Choroid plexus epithelial cell (primary cell): Measurements from ENCODE around the gene EGFR.

Experiments used
- DNase-seq: peaks from one replicate; pipeline ENCODE4 v3.0.0-alpha.2; 2010; ENCODE audit warnings: low read depth
- H3K4me3 ChIP-seq: 2 replicates; pipeline ENCODE4 v1.5.1; 2011; ENCODE audit warnings: low read depth, mild to moderate bottlenecking, control low read depth, low read length, moderate library complexity
- CTCF ChIP-seq: conservative IDR thresholded peaks from 2 replicates; pipeline ENCODE4 v1.5.1; 2011; ENCODE audit warnings: low read depth, mild to moderate bottlenecking, control low read depth, inconsistent platforms, low read length, moderate library complexity

Gene EGFR

GRCh38 chr7:55231736-55232280 is 213.0 kb downstream of the EGFR start:
- DNase-seq = no peak
- no peak for TF ChIP-seq CTCF
- no peak overlapping the region for H3K4me3 ChIP-seq

GRCh38 chr7:55233001-55233400 is 214.2 kb downstream of the EGFR start:
- no peak for DNase-seq
- TF ChIP-seq CTCF = no peak
- no peak overlapping the region for H3K4me3 ChIP-seq

- TF ChIP-seq CTCF = no peak
These were observed 215.6 kb downstream of the EGFR start for GRCh38 chr7:55234408-55234807.

GRCh38 chr7:55235115-55235514 is 216.3 kb downstream of the EGFR start:
- H3K4me3 ChIP-seq = no peak overlapping the region
- no peak for TF ChIP-seq CTCF
- no peak for DNase-seq

More at GRCh38 chr7:55234408-55234807, 215.6 kb downstream of the EGFR start:
- no peak for DNase-seq
- H3K4me3 ChIP-seq = no peak overlapping the region

- no peak overlapping the region for H3K4me3 ChIP-seq
- TF ChIP-seq CTCF = no peak
- DNase-seq = no peak
These were observed 217.0 kb downstream of the EGFR start for GRCh38 chr7:55235801-55236200.

GRCh38 chr7:55236476-55236875 is 217.7 kb downstream of the EGFR start:
- H3K4me3 ChIP-seq = no peak overlapping the region
- no peak for DNase-seq
- TF ChIP-seq CTCF = no peak

- H3K4me3 ChIP-seq = no peak overlapping the region
- DNase-seq = no peak
- no peak for TF ChIP-seq CTCF
These were observed 218.5 kb downstream of the EGFR start for GRCh38 chr7:55237156-55237893.
